Activated CD4-positive, alpha-beta T cell treated with anti-CD3 and anti-CD28 coated beads, Interleukin-2, Interleukin-4, amounts not matched to agents 100 ng/mL and 50 ng/mL, durations not matched to agents 16 hours and 8 hours (primary cell): ENCODE data around the gene NEIL3.

Source experiments
- DNase-seq: peaks from one replicate; pipeline ENCODE4 v3.0.0-alpha.2; 2020; ENCODE audit warnings: low spot score

Gene NEIL3

DNA sequence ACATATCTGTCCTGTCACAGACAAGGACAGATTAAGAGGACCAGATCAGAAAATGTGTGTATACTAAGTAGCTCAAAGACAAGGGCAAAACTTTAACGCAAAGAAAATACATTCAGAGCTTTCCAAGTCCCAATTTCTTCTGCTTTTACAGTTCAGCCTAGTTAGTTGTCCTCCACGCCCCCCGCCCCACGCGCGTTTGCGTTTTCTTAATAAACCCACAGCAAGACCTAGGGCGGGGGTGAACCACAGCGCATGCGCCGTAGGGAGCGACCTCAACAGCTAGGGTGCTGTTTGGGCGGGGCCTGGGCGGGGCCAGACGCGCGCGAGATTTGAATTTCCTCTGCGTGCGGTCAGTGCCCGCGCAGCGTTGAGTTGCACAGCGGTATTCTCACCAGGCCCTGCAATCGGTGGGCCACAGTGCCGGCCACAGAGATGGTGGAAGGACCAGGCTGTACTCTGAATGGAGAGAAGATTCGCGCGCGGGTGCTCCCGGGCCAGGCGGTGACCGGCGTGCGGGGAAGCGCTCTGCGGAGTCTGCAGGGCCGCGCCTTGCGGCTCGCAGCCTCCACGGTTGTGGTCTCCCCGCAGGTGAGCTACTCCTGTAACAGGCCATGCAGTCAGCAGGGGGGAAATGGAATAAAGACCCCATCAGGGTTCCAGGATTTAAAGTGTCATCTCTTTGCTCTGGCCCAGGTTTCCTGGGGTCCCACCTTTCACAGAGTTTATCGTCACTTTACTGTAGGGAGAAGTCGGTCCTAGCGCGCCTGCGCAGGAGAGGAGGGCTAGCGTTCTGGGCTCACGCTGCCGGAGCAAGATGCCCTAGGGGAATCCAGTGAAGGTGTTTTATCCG is at the start of gene NEIL3:
TSS of gene NEIL3 (plus strand) at position 353 of the 850 bp plus-strand sequence. CDS start at position 433, 80 bp downstream.
- peak; percentile 96 for DNase-seq

GRCh38 chr4:177263818-177264217 is 45.9 kb upstream of the NEIL3 start:
- DNase-seq, result no peak

DNA sequence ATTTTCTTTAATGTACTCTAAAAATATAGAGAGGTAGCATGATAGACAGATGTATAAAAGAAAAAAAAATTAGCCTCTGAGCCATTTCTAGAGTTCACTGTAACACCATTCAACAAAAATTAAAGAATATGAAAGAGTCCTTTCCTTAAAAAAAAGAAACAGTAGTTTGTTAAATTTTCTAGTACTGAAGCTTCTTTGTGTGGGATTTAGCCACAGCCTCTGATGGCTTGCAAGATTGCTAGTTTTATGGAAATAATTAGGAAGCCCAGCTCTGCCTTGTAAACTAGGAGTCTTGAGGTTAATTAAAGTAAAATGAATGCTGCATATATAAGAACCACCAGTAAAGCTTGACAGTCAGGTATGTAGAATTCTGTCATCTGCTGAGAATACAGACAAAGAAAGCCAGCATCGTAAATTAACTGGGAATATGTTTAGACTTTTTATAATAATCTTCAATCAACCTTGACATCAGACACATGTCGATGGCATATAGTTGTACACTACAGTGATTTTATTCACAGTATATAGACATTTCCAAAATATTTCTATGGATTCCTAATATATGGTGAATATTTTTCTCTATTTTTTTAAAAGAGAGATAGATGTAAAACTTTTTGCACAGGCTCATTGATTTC is 44.8 kb upstream of the NEIL3 start:
- DNase-seq, result no peak

- DNase-seq, result no peak
Measured at GRCh38 chr4:177265729-177266128, 43.9 kb upstream of the NEIL3 start.

- DNase-seq, result no peak
Measured at GRCh38 chr4:177266506-177266905, 43.2 kb upstream of the NEIL3 start.

GRCh38 chr4:177267911-177268310 is 41.8 kb upstream of the NEIL3 start:
- no peak for DNase-seq

DNA sequence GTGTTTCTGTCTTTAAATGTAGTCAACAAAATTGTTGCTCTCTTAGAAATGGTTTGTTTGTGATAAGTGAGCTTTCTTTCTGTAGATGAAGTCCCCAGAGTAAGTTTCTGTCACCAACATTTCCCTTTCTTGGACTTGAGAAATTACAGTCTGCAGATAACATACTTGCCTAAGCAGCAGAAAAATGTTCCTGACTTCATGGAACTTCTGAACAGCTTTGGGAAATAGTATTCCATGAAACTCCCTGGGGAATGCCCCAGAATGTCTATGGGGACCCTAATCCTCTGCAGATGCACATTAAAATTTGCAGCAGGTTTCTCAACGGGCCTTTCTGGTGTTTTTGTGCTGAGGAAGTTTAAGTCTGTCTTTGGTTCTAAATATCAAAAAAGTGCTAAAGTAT is 38.6 kb upstream of the NEIL3 start:
- no peak for DNase-seq

GRCh38 chr4:177271915-177272766 is 37.5 kb upstream of the NEIL3 start:
- DNase-seq, result no peak

DNA sequence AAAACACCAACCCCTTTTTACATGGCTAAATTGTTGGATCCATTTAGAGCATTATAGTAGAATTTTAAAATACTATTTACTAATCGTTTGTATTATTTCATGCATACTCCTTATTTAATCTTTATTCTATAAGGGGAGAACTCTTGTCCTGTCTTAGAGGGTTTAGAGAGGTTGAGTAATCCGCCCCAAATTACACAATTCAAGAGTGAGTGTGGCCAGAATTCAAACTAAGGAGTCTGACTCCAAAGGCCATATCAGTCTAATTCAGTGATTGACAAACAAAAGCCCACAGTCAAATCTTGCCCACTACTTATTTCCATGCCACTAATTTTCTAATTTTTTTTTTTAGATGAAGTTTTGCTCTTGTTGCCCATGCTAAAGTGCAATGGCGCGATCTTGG is 33.7 kb upstream of the NEIL3 start:
- DNase-seq, result no peak

DNA sequence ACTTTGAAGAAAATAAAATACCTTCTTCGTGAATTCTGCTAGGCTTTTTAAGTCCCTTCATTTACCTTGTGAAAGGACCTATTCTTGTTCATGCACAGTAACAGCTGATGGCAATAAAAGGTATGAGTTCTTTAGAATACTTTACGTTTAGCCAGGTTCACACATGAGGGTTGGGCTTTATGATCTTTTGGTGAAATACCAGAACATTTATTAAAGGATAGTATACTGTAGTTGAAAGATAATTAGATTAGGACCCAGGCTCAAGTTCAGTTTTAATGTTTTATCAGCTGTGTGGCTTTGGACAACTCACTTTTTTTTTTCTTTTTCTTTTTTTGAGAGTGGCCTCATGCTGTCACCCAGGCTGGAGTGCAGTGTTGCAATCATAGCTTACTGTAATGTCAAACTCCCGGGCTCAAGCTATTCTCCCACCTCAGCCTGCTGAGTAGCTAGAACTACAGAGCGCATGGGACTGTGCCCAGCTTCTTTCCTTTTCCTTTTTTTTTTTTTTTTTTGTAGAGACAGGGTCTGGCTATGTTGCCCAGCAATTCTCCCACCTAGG is 28.2 kb upstream of the NEIL3 start:
- no peak for DNase-seq

- DNase-seq, result no peak
Measured at GRCh38 chr4:177282284-177282835, 27.3 kb upstream of the NEIL3 start.

- DNase-seq, result no peak
Measured at GRCh38 chr4:177283167-177283566, 26.5 kb upstream of the NEIL3 start.

GRCh38 chr4:177285953-177286352 is 23.7 kb upstream of the NEIL3 start:
- peak; percentile 4 for DNase-seq

DNA sequence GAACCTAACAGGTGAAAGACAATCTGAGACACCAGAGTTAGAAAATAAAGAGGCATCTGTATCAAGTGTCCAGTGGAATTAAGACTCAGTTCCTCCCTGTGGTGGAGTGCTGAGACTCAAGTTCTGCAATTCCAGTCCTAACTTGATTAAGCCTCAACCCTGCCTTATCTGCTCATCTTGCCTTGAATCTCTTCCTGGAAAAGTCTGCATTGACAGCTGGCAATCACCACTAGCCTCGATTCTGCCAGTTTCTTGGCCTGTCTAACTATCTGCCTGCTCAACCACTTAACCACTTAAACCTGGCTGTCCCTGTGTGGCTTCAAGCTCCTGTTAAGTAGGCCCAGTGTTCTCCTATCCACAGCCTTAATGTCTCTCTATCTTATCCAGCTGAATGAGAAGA is 22.4 kb upstream of the NEIL3 start:
- no peak for DNase-seq

GRCh38 chr4:177288335-177288734 is 21.3 kb upstream of the NEIL3 start:
- no peak for DNase-seq

- no peak for DNase-seq
Measured at GRCh38 chr4:177290780-177291179, 18.9 kb upstream of the NEIL3 start.

DNA sequence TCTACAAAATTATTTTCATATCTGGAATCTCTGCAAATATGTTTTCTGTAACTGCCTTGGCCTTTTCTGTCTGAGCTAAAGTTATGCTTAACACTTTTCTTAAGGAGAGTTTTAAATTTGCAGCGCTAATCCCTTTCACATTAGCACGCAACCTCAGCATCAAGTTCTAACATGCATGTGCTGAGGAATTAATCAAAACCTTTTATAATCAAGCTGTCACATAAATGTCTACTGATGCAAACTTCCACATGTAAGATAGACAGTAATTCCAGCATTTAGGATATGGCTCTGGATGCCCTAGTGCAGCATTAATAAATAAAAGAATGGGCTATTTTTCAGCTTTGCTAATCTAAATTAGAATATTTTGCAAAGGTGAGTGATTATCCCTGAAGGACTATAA is 17.5 kb upstream of the NEIL3 start:
- DNase-seq, result no peak

- DNase-seq, result no peak
Measured at GRCh38 chr4:177293208-177294033, 16.3 kb upstream of the NEIL3 start.

DNA sequence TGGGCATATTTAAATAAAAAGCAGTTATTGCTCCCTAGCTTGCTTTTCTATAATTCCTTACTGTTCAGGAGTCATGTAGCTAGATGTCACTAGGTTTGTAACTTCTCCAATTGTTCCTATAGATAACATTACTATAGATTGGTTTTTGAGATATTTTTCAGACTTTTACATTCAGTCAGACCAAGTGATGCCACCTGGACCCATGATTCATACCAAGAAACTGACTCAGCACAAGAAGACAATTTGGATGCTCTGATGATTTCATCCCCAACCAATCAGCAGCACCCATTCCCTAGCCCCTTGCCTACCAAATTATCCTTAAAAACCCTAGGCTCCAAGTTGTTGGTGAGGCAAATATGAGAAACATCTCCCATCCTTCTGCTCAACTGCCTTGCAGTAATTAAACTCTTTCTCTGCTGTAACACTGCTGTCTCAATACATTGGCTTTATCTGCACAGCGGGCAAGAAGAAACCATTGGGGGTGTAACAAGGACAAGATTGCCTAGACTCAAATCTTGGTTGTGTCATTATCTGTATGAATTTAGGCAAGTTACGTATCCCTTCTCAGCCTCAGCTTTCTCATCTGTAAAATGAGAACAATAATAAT is 11.8 kb upstream of the NEIL3 start:
- DNase-seq, result peak; percentile 39

DNA sequence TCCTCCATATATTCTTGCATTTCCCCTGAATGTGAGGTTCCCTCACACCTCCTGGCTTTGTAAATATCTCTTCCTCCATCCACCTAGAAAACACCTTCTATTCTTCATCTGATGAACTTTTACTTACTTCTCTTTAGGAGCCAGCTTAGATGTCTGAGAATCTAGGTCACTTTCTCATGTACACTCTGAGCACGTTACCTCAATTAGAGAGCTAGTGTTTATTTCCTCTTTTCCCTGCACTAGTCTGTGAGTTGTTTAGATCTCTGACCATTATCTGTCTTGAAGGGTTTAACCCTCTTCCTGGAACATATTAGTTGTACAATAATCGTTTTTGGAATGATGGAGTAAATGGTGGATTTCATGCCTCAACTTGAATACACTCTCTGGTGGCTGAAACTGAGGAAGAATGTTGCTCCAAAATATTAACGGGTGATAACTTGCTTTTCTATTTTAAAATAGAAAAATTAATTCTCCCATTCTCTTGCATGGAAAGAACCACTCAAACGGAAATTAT is 8.5 kb upstream of the NEIL3 start:
- no peak for DNase-seq
